Femur (tissue), 1 donor: ENCODE measurements around the gene ZNF652.

Experiments used
- DNase-seq: peaks from one replicate; pipeline ENCODE4 v3.0.0-alpha.2; 2017

Gene ZNF652

DNA sequence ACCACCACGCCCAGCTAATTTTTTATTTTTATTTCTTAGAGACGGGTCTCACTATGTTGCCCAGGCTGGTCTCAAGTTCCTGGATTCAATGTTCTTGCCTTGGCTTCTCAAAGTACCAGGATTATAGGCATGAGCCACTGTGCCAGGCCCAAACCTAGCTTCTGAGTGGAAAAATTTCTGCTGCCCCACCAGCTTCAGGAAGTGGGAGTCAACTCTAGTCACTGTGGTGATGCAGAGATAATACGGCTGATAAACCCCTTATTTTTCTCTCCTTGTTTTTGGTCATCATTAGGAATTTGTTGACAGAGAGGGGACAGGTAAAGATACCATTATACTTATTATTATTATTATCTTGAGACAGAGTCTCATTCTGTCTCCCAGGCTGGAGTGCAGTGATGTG, 103.7 kb downstream of the ZNF652 start:
- DNase-seq: no peak

DNA sequence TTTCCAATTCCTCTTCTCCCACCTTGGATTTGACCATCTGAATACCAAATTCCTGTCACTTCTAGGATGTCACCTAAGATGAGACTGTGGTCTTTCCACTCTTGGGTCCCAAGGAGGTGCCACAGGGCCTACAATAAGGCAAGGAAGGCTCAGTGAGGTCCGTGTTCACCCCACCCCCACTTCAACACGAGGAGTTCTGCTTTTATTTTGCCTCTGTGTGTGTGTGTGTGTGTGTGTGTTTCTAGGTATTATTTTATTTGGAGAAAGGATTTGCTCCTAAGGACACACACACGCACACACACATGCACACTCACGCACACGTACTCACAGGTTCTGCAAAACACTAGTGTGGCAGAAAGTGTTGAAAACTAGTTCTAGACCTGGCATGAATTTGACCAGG, 106.9 kb downstream of the ZNF652 start:
- DNase-seq: no peak

DNA sequence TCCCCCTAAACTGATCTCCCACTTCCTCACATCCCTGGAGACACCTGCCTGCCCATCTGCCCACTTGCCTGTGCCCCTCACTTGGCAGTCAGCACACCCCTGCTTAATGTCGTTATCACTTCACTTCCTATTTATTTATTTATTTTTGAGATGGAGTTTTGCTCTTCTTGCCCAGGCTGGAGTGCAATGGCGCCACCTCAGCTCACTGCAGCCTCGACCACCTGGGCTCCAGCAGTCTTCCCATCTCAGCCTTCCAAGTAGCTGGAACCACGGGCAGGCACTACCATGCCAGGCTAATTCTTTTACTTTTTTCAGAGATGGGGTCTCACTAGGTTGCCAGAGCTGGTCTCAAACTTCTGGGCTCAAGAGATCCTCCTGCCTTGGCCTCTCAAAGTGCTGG, 108.0 kb downstream of the ZNF652 start:
- DNase-seq: no peak

DNA sequence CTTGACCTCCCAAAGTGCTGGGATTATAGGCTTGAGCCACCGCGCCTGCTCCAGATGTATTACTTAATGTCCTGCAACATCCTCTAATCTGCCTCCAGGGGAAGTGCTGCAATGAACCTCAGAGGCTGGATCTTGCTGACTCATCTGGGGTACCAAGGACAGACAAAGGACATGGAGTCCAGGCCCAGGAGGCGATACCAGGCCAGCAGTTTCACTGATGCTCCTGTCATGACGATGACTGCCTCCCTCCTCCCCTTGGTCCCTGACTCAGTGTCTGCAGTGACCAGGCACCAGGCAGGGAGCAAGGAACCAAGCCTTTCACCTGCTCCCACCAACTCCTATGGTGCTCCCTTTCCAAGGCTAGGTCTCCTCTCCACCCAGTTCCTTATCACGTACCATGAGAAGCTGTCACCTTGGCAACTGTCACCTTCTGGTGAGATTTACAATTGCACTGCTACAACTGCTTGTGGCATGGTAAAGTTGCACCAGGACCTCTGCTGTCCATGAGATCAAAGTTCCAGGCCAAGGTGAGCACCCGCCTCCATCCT, 109.8 kb downstream of the ZNF652 start:
- DNase-seq: no peak

DNA sequence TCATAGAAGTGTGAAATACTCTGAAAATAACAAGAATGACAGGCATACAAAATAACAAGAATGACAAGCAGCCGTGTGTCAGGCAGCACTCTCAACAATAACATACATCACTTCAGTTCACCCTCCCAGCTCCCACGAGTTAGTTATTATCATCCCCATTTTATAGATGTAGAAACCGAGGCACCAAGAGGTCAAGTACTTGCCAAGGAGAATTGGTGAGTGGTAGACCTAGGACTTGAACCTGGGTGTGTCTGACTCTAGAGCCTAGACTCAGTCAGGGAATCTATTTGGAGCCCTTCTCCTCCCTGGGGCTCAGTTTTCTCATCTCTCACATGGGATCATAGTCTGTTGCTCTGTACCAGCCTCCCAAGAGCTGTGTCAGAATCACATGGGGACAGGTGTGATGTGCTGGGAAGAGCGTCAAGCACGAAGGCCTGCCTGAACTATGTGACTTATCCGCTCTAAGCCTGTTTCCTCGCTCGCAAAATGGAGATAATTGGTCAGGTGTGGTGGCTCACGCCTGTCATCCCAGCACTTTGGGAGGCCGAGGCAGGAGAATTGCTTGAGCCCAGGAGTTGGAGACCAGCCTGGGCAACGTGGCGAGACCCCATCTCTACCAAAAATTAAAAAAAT, 112.0 kb downstream of the ZNF652 start:
- no peak for DNase-seq

DNA sequence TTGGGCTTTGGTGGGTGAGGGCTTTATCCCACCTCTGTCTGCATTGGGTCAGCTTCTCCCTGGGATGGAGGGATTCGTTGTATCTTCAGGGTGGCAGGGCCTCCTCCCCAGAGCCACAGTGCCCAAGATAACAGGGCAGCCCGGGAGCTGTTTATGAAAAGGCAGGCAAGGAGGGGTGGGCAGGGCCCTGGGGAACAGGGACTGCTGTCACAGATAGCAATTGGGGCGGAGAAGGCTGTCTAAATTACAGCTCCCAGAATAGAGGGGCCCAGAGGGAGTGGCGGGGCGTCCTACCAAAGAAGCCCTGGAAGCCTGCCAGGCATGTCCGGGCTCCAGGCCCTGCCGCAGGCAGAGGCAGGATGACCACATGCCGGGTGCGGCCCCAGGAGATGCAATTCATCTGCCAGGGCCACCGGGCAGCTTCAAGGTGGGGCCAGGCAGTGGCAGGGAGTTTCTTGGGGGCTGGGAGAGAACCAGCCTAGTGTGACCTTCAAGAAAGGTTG, 112.7 kb downstream of the ZNF652 start:
- DNase-seq: peak; percentile 87

DNA sequence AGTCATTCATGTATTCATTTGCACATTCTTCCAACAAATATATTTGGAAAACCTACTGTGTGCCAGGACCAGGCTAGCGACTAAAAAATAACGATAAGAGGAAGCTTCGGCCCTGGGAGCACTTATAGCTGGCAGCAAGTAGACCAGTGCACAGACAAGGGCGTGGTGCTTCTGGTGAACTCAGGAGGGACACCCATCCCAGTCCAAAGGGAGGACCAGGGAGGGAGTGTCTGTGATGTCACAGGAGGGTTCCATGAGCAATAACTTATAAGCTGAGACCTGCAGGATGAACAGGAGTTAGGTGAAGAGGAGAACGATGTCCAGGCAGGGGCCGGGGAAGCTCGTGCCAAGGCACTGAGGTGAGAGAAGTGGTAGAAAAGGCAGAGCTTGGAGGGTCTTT, 114.1 kb downstream of the ZNF652 start:
- no peak for DNase-seq

DNA sequence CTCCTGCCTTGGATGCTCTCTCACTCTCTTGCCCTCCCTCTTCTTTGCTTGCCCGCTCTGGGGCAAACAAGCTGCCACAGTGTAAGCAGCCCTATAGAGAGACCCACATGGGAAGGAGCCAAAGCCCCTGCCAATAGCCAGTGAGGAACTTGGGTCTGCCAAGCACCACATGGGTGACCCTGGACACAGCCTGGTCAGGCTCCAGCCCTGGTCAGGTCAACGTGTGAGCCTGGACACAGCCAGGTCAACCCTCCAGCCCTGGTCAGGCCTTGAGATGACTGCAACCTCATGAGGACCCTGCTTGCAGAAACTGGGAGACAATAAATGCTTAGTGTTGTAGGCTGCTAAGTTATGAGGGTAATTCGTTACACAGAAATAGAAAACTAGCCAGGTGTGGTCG, 117.2 kb downstream of the ZNF652 start:
- no peak for DNase-seq
